K562 (cell line): ENCODE results near the gene PTPN14.

Source experiments
- STAT5B ChIP-seq: fragments of 250-450 bp; sonication (Bioruptor Pico); IDR thresholded peaks from 2 replicates; pipeline ENCODE4 v1.8.0; 2021; ENCODE audit warnings: mild to moderate bottlenecking, inconsistent platforms
- TF ChIP-seq, protein P1 (sequence below), 2 experiments: fragments of 450-650 bp; formaldehyde crosslinking in 1 of 2; IDR thresholded peaks; 2 replicates each; pipeline versions ENCODE4 v1.4.0 to v1.6.1; 2014 to 2020; ENCODE audit warnings: mild to moderate bottlenecking in 2 of 2, borderline replicate concordance in 1 of 2, low read depth in 1 of 2
- TF ChIP-seq, protein P2 (sequence below): fragments of 450-650 bp; IDR thresholded peaks from 2 replicates; pipeline ENCODE4 v1.6.1; 2016; ENCODE audit warnings: low read depth

DNA sequence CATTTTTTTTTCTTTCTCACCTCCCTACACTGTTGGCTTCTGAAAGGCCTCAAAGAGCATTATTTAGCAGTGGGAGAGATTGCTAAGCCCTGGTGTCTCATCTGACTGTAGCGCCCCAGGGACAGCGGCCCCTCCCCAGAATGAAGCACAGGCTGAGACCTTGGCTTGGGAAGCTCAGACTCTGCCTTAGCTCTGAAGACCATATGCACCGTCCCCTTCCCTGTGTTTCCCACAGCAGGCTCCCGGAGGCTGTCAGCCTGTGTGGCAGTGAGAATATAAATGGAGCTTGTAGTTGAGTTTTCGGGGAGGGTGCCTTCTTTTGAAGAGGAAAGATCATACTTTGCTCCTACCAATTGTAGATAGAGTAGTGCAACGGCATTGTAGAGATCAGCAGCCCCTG, 245.1 kb downstream of the PTPN14 start:
- TF ChIP-seq, protein P1, sequence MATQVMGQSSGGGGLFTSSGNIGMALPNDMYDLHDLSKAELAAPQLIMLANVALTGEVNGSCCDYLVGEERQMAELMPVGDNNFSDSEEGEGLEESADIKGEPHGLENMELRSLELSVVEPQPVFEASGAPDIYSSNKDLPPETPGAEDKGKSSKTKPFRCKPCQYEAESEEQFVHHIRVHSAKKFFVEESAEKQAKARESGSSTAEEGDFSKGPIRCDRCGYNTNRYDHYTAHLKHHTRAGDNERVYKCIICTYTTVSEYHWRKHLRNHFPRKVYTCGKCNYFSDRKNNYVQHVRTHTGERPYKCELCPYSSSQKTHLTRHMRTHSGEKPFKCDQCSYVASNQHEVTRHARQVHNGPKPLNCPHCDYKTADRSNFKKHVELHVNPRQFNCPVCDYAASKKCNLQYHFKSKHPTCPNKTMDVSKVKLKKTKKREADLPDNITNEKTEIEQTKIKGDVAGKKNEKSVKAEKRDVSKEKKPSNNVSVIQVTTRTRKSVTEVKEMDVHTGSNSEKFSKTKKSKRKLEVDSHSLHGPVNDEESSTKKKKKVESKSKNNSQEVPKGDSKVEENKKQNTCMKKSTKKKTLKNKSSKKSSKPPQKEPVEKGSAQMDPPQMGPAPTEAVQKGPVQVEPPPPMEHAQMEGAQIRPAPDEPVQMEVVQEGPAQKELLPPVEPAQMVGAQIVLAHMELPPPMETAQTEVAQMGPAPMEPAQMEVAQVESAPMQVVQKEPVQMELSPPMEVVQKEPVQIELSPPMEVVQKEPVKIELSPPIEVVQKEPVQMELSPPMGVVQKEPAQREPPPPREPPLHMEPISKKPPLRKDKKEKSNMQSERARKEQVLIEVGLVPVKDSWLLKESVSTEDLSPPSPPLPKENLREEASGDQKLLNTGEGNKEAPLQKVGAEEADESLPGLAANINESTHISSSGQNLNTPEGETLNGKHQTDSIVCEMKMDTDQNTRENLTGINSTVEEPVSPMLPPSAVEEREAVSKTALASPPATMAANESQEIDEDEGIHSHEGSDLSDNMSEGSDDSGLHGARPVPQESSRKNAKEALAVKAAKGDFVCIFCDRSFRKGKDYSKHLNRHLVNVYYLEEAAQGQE (IDR thresholded peaks at IDR 0.05; ENCODE audit: borderline replicate concordance) = no peak
- TF ChIP-seq, protein P1 (CRISPR knock-in tag; IDR thresholded peaks at IDR 0.05; ENCODE audit: low read depth) = no peak
- no peak for TF ChIP-seq STAT5B
- TF ChIP-seq, protein P2, sequence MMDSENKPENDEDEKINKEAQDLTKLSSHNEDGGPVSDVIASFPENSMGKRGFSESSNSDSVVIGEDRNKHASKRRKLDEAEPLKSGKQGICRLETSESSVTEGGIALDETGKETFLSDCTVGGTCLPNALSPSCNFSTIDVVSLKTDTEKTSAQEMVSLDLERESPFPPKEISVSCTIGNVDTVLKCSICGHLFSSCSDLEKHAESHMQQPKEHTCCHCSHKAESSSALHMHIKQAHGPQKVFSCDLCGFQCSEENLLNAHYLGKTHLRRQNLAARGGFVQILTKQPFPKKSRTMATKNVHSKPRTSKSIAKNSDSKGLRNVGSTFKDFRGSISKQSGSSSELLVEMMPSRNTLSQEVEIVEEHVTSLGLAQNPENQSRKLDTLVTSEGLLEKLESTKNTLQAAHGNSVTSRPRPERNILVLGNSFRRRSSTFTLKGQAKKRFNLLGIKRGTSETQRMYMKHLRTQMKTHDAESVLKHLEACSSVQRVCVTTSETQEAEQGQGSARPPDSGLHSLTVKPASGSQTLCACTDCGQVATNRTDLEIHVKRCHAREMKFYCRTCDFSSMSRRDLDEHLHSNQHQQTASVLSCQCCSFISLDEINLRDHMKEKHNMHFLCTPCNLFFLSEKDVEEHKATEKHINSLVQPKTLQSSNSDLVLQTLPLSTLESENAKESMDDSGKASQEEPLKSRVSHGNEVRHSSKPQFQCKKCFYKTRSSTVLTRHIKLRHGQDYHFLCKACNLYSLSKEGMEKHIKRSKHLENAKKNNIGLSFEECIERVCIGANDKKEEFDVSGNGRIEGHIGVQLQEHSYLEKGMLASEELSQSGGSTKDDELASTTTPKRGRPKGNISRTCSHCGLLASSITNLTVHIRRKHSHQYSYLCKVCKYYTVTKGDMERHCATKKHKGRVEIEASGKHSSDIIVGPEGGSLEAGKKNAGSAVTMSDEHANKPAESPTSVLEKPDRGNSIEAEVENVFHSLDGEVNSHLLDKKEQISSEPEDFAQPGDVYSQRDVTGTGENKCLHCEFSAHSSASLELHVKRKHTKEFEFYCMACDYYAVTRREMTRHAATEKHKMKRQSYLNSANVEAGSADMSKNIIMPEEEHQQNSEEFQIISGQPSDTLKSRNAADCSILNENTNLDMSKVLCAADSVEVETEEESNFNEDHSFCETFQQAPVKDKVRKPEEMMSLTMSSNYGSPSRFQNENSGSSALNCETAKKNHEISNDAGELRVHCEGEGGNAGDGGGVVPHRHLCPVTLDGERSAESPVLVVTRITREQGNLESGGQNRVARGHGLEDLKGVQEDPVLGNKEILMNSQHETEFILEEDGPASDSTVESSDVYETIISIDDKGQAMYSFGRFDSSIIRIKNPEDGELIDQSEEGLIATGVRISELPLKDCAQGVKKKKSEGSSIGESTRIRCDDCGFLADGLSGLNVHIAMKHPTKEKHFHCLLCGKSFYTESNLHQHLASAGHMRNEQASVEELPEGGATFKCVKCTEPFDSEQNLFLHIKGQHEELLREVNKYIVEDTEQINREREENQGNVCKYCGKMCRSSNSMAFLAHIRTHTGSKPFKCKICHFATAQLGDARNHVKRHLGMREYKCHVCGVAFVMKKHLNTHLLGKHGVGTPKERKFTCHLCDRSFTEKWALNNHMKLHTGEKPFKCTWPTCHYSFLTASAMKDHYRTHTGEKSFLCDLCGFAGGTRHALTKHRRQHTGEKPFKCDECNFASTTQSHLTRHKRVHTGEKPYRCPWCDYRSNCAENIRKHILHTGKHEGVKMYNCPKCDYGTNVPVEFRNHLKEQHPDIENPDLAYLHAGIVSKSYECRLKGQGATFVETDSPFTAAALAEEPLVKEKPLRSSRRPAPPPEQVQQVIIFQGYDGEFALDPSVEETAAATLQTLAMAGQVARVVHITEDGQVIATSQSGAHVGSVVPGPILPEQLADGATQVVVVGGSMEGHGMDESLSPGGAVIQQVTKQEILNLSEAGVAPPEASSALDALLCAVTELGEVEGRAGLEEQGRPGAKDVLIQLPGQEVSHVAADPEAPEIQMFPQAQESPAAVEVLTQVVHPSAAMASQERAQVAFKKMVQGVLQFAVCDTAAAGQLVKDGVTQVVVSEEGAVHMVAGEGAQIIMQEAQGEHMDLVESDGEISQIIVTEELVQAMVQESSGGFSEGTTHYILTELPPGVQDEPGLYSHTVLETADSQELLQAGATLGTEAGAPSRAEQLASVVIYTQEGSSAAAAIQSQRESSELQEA = no peak
